Right lobe of liver (tissue), 4 donors: ENCODE results near the gene COL25A1.

Experiments
- POLR2A ChIP-seq: fragments of 450-650 bp; IDR thresholded peaks from one replicate; pipeline ENCODE4 v1.6.1; 2017; ENCODE audit warnings: antibody characterized with exemption, mild to moderate bottlenecking
- TF ChIP-seq, protein P1 (sequence below), 4 donors: fragments of 200-600 bp in 3 of 4; fragments of 450-650 bp in 1 of 4; IDR thresholded peaks; one replicate each; pipeline versions ENCODE4 v1.5.1 to v1.8.0; 2016 to 2022; ENCODE audit warnings: antibody characterized with exemption in 4 of 4, mild to moderate bottlenecking in 2 of 4
- donor health status: DM: no; HTN: no; CAD: no.
- donor health status: DM: no; HTN: no; CAD: no.
- donor health status: DM: no; HTN: yes; CAD: no.

DNA sequence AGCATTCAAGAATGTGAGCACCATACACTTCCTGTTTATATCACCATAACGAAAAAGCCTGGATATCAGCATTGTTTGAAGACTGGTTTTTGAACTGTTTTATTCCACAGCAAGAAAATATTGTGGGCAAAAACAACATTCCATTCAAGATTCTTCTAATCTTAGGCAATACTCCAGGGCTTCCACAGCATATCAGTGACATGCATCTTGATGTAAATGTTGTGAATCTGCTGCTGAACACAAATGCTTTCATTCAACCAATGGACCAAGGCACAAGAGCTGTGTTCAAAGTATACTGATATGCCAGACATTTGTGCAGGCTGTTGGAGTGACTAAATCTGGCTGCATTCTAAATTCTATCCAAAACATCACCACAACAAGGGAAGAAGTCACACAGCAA is 279.5 kb downstream of the COL25A1 start:
- TF ChIP-seq POLR2A: no peak
- TF ChIP-seq, protein P1, sequence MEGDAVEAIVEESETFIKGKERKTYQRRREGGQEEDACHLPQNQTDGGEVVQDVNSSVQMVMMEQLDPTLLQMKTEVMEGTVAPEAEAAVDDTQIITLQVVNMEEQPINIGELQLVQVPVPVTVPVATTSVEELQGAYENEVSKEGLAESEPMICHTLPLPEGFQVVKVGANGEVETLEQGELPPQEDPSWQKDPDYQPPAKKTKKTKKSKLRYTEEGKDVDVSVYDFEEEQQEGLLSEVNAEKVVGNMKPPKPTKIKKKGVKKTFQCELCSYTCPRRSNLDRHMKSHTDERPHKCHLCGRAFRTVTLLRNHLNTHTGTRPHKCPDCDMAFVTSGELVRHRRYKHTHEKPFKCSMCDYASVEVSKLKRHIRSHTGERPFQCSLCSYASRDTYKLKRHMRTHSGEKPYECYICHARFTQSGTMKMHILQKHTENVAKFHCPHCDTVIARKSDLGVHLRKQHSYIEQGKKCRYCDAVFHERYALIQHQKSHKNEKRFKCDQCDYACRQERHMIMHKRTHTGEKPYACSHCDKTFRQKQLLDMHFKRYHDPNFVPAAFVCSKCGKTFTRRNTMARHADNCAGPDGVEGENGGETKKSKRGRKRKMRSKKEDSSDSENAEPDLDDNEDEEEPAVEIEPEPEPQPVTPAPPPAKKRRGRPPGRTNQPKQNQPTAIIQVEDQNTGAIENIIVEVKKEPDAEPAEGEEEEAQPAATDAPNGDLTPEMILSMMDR (IDR thresholded peaks at IDR 0.05): no peak
